Cardiac fibroblast (primary cell): ENCODE measurements around the gene GNG14.
A peak's percentile ranks its signal among the peaks of the same experiment; 100 is the strongest.

Source experiments
- DNase-seq, 2 donors: peaks; one replicate each; pipeline versions ENCODE4 v3.0.0 to v3.0.0-alpha.2; 2010; ENCODE audit warnings: low read depth in 2 of 2
- H3K4me3 ChIP-seq, 2 donors: replicated peaks in 1 of 2; 1 replicate in 1 of 2; 2 replicates in 1 of 2; pipeline ENCODE4 v1.5.1; 2011; ENCODE audit warnings: low read depth in 2 of 2, low read length in 2 of 2, mild to moderate bottlenecking in 2 of 2, moderate library complexity in 1 of 2
- TF ChIP-seq, protein P1 (sequence below): IDR thresholded peaks from one replicate; pipeline ENCODE4 v1.5.1; 2011; ENCODE audit warnings: low read depth, mild to moderate bottlenecking, low read length, inconsistent platforms

GNG14 gene

DNA sequence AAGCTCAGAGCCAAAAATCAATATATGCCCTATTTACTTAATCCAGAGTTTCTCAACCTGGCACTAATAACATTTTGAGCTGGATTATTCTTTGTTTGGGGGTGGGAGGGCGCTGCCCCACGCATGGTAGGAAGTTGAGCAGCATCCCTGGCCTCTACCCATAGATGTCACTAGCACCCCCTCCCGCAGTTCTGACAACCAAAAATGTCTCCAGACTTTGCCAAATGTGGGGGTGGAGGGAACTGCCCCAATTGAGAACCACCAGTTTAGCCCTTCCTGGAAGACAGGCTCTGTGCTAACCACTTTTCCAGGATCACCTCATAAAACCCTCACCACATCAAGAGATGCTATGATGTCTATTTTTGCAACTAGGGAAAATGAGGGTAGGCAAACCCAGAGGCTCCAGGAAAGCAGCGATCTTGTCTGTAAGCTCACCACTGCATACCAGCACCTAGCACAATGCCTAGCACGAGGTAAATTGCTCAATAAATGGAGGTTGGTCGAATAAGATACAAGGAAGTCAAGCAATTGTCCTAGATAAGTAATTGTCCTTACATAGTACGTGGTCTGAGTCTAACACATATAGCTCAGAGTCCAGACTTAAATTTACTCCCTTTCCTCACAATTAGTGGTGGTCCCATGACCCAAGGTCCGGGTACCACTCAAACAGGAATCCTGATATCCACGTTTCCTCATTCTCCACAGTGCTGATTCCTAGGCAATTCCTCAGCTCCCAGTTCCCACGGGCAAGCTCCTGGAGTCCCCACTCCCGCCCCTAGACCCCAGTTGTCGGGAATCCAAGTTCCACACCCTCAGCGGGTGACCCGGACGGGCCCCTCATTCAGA is 45.8 kb downstream of the GNG14 start:
- H3K4me3 ChIP-seq: peak overlapping the region; percentile 91 to 93
- peak; percentile 59 to 63 for DNase-seq
- TF ChIP-seq, protein P1, sequence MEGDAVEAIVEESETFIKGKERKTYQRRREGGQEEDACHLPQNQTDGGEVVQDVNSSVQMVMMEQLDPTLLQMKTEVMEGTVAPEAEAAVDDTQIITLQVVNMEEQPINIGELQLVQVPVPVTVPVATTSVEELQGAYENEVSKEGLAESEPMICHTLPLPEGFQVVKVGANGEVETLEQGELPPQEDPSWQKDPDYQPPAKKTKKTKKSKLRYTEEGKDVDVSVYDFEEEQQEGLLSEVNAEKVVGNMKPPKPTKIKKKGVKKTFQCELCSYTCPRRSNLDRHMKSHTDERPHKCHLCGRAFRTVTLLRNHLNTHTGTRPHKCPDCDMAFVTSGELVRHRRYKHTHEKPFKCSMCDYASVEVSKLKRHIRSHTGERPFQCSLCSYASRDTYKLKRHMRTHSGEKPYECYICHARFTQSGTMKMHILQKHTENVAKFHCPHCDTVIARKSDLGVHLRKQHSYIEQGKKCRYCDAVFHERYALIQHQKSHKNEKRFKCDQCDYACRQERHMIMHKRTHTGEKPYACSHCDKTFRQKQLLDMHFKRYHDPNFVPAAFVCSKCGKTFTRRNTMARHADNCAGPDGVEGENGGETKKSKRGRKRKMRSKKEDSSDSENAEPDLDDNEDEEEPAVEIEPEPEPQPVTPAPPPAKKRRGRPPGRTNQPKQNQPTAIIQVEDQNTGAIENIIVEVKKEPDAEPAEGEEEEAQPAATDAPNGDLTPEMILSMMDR: peak; percentile 54

DNA sequence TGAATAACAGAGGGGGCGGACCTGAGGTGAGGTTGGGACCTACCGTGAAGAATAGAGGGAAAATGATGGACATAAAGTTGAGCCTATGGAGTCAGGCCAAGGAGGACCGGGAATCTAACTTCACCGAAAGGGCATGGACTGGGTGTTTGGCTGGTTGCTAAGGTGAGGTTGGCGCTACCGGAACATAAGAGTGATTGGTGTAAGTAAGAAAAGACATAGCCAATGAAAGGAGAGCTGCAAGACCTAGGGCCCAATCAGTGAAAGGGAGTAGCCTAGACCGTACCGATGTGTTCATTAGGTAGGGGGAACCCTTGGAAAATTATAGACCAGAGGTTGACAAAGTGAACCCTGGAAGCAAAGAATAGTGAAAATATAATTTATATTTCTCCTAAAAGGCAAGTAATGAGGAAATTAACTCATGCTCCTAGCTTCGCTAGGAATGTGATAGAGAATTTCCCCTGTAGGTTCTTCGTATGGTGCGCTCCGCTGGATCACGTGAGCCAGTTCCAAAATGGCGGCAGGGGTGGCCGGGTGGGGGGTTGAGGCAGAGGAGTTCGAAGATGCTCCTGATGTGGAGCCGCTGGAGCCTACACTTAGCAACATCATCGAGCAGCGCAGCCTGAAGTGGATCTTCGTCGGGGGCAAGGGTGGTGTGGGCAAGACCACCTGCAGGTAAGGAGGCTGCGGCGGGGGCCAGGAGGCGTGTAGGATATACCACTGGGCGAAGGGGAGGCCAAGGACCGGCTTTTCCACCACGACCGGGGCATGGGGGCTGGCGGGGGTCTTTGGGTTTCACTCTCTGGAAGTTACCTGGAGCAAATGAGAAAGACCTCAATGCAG is 49.4 kb downstream of the GNG14 start, which contains the start of gene GET3:
TSS of gene GET3 (plus strand) at position 503 of the 840 bp plus-strand sequence. CDS start at position 512, 9 bp downstream.
- H3K4me3 ChIP-seq: peak within 1 kb of the TSS; percentile 96 to 98
- TF ChIP-seq, protein P1: no peak
- peak; percentile 100 for DNase-seq

DNA sequence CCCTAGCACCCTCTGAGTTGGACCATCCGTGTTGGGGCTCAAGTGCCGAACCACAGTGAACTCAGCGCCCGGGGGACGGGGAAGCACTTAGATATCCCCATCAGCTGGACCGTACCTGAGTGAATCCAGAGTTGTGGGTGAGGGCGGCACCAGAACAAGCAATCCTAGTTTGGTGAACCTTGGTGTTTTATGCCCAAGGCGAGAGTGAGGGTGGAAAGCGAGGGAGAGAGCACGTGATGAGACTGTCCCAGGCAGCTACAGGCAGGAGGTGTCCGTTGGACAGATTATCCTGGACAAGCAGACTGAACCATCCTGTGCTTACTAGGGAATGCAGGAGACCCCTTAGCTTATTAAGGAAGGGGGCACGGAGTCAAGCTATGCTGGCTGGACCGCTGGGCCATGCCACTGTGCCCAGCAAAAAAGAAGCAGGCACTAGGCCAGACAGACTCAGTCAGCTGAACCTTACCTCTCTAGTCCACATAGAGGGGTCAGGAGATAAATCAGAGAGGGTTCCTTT is 50.1 kb downstream of the GNG14 start:
- DNase-seq: no peak
- TF ChIP-seq, protein P1: no peak
- peak overlapping the region; percentile 96 to 98 for H3K4me3 ChIP-seq
